ENCODE results near the gene HEPACAM. TPM values are rescaled to one million over a fixed set of nuclear protein-coding genes. Genes with fewer than 3 reads are reported as not detected.

HEPACAM gene
- total and polyA plus RNA-seq, 2 donors (not counting 3 experiments of a cell fraction or from before 2014, with no cell fraction given) = not detected

DNA sequence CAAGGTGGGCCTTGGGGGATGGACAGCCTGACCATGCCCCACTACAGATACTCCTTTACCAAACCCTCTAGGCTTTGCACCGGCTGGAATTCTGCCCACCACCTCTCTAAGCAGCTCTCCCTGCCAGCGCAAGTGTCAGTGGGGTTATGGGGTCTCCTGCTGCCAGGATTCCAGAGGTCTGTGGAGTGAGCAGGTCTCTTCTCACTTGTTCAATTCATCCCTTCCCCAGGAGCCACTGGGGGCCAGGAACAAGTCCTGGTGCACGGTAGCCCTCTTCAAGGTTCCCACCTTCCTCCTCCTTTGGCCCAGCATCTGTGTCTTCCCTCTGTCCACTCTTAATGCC, 48.6 kb upstream of the HEPACAM start:
- intact Hi-C loops (cut with micrococcal nuclease) = no loop called here
- BruUV-seq (replicated peaks) = no TSS peak
- DNase-seq (ENCODE audit: low read depth, low spot score) (no peak), FAIRE-seq (no peak)
- CTCF ChIA-PET = no interaction called here
- H3K4me2 ChIP-seq (ENCODE audit: insufficient read depth, low read length) = no peak overlapping the region
- H4K20me1 ChIP-seq (replicated peaks; ENCODE audit: control insufficient read depth, extremely low read depth, insufficient read depth, low read length) = no peaks in the 10 kb centered on the region
- POLR2A ChIA-PET = no interaction called here
- no peaks in the 10 kb centered on the region for H3K4me1 ChIP-seq (ENCODE audit: control insufficient read depth, extremely low read depth, insufficient read depth, low read length)
- dilution Hi-C loops (cut with MboI; ENCODE audit: extremely low pct_ligation_motif_present, low sequenced_read_pairs) = no loop called here
- no peak overlapping the region for H3K9ac ChIP-seq (replicated peaks; ENCODE audit: extremely low read depth, insufficient read depth, low read length)
- no peak overlapping the region for H3K27ac ChIP-seq (ENCODE audit: insufficient read depth, low read depth, low read length)
- no peaks in the 10 kb centered on the region for H3K27me3 ChIP-seq (ENCODE audit: control insufficient read depth in 2 of 2, insufficient read depth in 2 of 2, low read length in 2 of 2)
- no peaks in the 10 kb centered on the region for H3K79me2 ChIP-seq (ENCODE audit: control insufficient read depth, insufficient read depth, low read length)
- H2AFZ ChIP-seq (ENCODE audit: low read depth, low read length) = no peak overlapping the region
- TF ChIP-seq EZH2 (IDR thresholded peaks at IDR 0.05; ENCODE audit: borderline replicate concordance, low read depth, low read length, severe bottlenecking) (no peak), MYC (IDR thresholded peaks at IDR 0.05; ENCODE audit: low read depth, low read length) (no peak), FOS (IDR thresholded peaks at IDR 0.05; ENCODE audit: borderline replicate concordance, insufficient read depth, low read length) (no peak), POLR2A (IDR thresholded peaks at IDR 0.05; ENCODE audit: low read depth, low read length) (no peak)
- H3K4me3 ChIP-seq (replicated peaks in 1 of 3; ENCODE audit: insufficient read depth in 1 of 3, low read depth in 1 of 3, low read length in 3 of 3) = no peak overlapping the region
- H3K9me1 ChIP-seq (replicated peaks; ENCODE audit: control insufficient read depth, extremely low read depth, insufficient read depth, low read length) = no peaks in the 10 kb centered on the region
- no peaks in the 10 kb centered on the region for H3K9me3 ChIP-seq (replicated peaks; ENCODE audit: control insufficient read depth, insufficient read depth, low read length)
- no peaks in the 10 kb centered on the region for H3K36me3 ChIP-seq (ENCODE audit: control insufficient read depth in 2 of 2, extremely low read depth in 1 of 2, insufficient read depth in 2 of 2, low read length in 2 of 2)

GRCh38 chr11:124983674-124984511, 48.0 kb upstream of the HEPACAM start:
- H3K4me3 ChIP-seq (replicated peaks in 1 of 3; ENCODE audit: insufficient read depth in 1 of 3, low read depth in 1 of 3, low read length in 3 of 3) = no peak overlapping the region
- intact Hi-C loops (cut with micrococcal nuclease) = no loop called here
- CTCF ChIA-PET = no interaction called here

More at GRCh38 chr11:124983674-124984511, 48.0 kb upstream of the HEPACAM start:
- TF ChIP-seq POLR2A (IDR thresholded peaks at IDR 0.05; ENCODE audit: low read depth, low read length) (no peak), POLR2AphosphoS5 (IDR thresholded peaks at IDR 0.05; ENCODE audit: insufficient read depth, low read depth, low read length) (no peak), EZH2 (IDR thresholded peaks at IDR 0.05; ENCODE audit: borderline replicate concordance, low read depth, low read length, severe bottlenecking) (no peak), GATA2 (IDR thresholded peaks at IDR 0.05; ENCODE audit: insufficient read depth, insufficient read length, low read depth, low read length) (no peak)
- no peak for DNase-seq (ENCODE audit: low read depth, low spot score)
- Histone ChIP-seq H4K20me1 (replicated peaks; ENCODE audit: control insufficient read depth, extremely low read depth, insufficient read depth, low read length) (no peaks in the 10 kb centered on the region), H3K36me3 (ENCODE audit: control insufficient read depth in 2 of 2, extremely low read depth in 1 of 2, insufficient read depth in 2 of 2, low read length in 2 of 2) (no peaks in the 10 kb centered on the region), H3K9me3 (replicated peaks; ENCODE audit: control insufficient read depth, insufficient read depth, low read length) (no peaks in the 10 kb centered on the region), H3K27ac (ENCODE audit: insufficient read depth, low read depth, low read length) (no peak overlapping the region), H3K9ac (replicated peaks; ENCODE audit: extremely low read depth, insufficient read depth, low read length) (no peak overlapping the region), H3K4me2 (ENCODE audit: insufficient read depth, low read length) (no peak overlapping the region), H3K27me3 (ENCODE audit: control insufficient read depth in 2 of 2, insufficient read depth in 2 of 2, low read length in 2 of 2) (no peaks in the 10 kb centered on the region), H2AFZ (ENCODE audit: low read depth, low read length) (no peak overlapping the region), H3K4me1 (ENCODE audit: control insufficient read depth, extremely low read depth, insufficient read depth, low read length) (no peaks in the 10 kb centered on the region), H3K9me1 (replicated peaks; ENCODE audit: control insufficient read depth, extremely low read depth, insufficient read depth, low read length) (no peaks in the 10 kb centered on the region), H3K79me2 (ENCODE audit: control insufficient read depth, insufficient read depth, low read length) (no peaks in the 10 kb centered on the region)
- BruUV-seq (replicated peaks) = no TSS peak
- POLR2A ChIA-PET = no interaction called here
- FAIRE-seq = no peak
- dilution Hi-C loops (cut with MboI; ENCODE audit: extremely low pct_ligation_motif_present, low sequenced_read_pairs) = no loop called here

Data from endothelial cell of umbilical vein (primary cell).